Activated CD4-positive, alpha-beta T cell treated with anti-CD3 and anti-CD28 coated beads for 24 hours (primary cell): ENCODE measurements around the gene SCYL2.
"Not testable (repeated sequence)": the region's sequence is repeated elsewhere in the genome, so short reads cannot be mapped to it uniquely, and the experiment has no call there.

ENCODE experiments used
- DNase-seq, 2 donors: peaks; one replicate each; pipeline ENCODE4 v3.0.0-alpha.2; 2020; ENCODE audit warnings: low read depth in 2 of 2

SCYL2 gene

GRCh38 chr12:100266835-100267602 lies at the start of gene SCYL2, which contains the start of gene DEPDC4:
Gene SCYL2, plus strand, starts transcription at chr12:100267177. Its CDS starts 15,794 bp downstream, at chr12:100282971.
Gene DEPDC4, minus strand, starts transcription at chr12:100267079. Its CDS starts 3 bp downstream, at chr12:100267076.
- DNase-seq = peak; percentile 81 to 88

GRCh38 chr12:100219328-100220109 lies 47.5 kb upstream of the SCYL2 start:
- DNase-seq = no peak

GRCh38 chr12:100221523-100221922 lies 45.5 kb upstream of the SCYL2 start:
- DNase-seq = no peak

GRCh38 chr12:100222173-100222572 lies 44.8 kb upstream of the SCYL2 start:
- DNase-seq = not testable (repeated sequence)

GRCh38 chr12:100225491-100225890 lies 41.5 kb upstream of the SCYL2 start:
- no peak for DNase-seq

GRCh38 chr12:100229036-100229635 lies 37.8 kb upstream of the SCYL2 start:
- DNase-seq = no peak

GRCh38 chr12:100229876-100230275 lies 37.1 kb upstream of the SCYL2 start:
- DNase-seq = no peak

GRCh38 chr12:100231873-100232272 lies 35.1 kb upstream of the SCYL2 start:
- not testable (repeated sequence) for DNase-seq

- no peak for DNase-seq
Measured at GRCh38 chr12:100234166-100234565, 32.8 kb upstream of the SCYL2 start.

GRCh38 chr12:100234591-100235304 lies 32.2 kb upstream of the SCYL2 start:
- no peak for DNase-seq

- DNase-seq = no peak
Measured at GRCh38 chr12:100238801-100239200, 28.2 kb upstream of the SCYL2 start.

GRCh38 chr12:100239589-100239988 lies 27.4 kb upstream of the SCYL2 start:
- DNase-seq = no peak

GRCh38 chr12:100243137-100243536 lies 23.8 kb upstream of the SCYL2 start:
- no peak for DNase-seq

- no peak for DNase-seq
Measured at GRCh38 chr12:100247765-100248164, 19.2 kb upstream of the SCYL2 start.

- no peak for DNase-seq
Measured at GRCh38 chr12:100248886-100249285, 18.1 kb upstream of the SCYL2 start.

GRCh38 chr12:100249941-100250340 lies 17.0 kb upstream of the SCYL2 start:
- DNase-seq = no peak

- DNase-seq = no peak
Measured at GRCh38 chr12:100251917-100252316, 15.1 kb upstream of the SCYL2 start.

- no peak for DNase-seq
Measured at GRCh38 chr12:100253437-100253836, 13.5 kb upstream of the SCYL2 start.

GRCh38 chr12:100254876-100255275 lies 12.1 kb upstream of the SCYL2 start:
- DNase-seq = no peak

- DNase-seq = no peak
Measured at GRCh38 chr12:100258127-100258526, 8.8 kb upstream of the SCYL2 start.

GRCh38 chr12:100263131-100263530 lies 3.8 kb upstream of the SCYL2 start:
- no peak for DNase-seq

- DNase-seq = not testable (repeated sequence)
Measured at GRCh38 chr12:100265107-100265506, 1.9 kb upstream of the SCYL2 start.
